ENCODE results near the gene ZCCHC24.

ZCCHC24 gene

GRCh38 chr10:79412516-79412915 lies 32.9 kb downstream of the ZCCHC24 start:
- no peak for DNase-seq (ENCODE audit: low read depth in 1 of 2, low spot score in 1 of 2)

- no peak for DNase-seq (ENCODE audit: low read depth in 1 of 2, low spot score in 1 of 2)
Observed at GRCh38 chr10:79411546-79412495, 33.6 kb downstream of the ZCCHC24 start.

- DNase-seq (ENCODE audit: low read depth in 1 of 2, low spot score in 1 of 2), result no peak
Observed at GRCh38 chr10:79410315-79411094, 34.9 kb downstream of the ZCCHC24 start.

- no peak for DNase-seq (ENCODE audit: low read depth in 1 of 2, low spot score in 1 of 2)
Observed at GRCh38 chr10:79409726-79410085, 35.7 kb downstream of the ZCCHC24 start.

DNA sequence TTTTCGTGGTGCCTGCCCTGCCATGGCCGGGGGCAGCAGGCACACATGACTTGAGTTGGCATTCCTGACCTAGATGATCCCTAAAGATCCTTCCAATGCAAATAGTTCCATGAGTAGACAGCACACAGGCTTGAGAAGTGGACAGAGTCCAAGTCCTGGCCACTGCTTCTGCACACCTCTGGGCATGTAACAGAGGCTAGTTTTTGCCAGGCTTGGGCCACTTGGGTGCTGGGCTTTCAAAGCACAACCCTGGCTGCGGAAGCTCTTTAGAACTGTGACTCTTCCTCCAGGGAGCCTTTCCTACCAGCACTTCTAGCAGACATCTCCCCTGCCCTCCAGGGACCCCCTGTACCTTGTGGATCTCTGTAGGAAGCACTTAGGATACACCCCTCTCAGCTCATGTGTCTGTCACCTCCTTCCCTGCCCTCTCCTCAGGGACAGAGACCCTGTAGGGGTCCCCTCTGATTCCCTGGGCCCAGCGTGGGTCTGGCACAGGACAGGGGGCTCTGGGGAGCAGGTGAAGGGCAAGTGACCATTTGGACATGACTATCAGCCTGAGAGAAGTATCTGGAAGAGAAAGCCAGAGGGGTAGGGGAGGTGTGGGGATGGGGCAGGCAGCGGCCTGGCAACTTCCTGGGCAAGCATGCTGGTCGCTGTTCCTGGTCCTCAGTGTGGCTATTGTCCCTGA lies 36.2 kb downstream of the ZCCHC24 start:
- DNase-seq (ENCODE audit: low read depth in 1 of 2, low spot score in 1 of 2), result no peak

DNA sequence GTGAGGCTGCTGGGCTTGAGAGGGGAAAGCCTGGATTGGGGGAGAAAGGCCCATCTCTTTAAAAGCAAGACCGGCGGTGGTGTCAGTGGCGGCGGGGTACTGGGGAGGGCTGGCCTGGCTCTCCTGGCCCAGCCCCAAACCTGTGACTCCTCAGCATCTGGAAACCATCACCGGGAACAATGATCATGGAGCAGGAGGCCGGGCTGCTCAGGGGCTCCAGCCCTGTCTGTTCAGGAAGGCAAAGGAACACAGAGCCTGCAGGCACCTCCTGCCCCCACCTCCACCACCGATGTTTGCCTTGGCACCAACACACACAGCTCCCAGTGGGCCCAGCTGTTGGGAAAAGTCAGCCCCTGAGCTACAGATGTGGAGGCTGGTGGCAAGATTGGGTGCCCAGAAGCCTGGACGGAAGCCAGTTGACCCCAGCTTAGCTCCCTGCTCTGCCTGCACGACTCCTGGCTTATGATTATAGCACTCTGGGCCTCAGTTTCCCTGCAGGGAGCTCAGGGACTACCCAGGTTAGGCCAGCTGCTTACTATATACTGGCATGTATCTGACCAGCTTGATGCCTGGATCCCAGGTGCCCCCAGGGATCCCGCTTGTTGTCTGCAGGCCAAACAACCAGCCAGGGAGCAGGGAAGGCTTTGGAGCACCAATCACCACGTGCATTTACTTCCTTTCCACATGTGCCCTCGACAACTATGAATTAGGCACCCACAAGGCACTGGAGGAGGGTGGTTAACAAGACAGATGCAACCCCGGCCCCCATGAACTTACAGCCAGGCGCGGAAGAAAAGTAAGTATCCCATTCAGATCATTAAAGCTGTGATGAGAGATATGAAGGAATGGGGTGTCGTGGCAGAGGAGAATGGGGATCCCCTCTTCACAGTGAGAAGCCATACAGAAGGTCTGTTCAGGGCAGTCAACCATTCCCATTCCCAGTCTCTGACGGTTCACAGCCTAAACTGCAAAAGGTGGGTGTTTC lies 37.3 kb downstream of the ZCCHC24 start:
- DNase-seq (ENCODE audit: low read depth in 1 of 2, low spot score in 1 of 2), result no peak

DNA sequence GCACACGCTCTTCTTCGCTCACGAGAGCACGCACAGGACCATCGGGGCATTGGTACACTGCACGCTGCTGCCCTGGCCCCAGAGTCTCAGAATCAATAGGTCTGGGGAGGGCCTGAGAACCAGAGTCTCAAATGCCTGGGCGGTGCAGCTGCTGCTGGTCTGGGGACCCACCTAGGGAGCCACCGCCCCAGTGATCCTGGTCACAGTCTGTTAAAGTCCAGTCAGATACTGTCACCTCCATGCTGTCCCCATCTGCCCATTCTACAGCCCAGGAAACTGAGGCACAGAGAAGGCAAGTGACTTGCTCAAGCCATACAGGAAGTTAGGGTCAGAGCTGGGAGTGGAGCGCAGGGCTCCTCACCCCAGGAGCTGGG lies 38.0 kb downstream of the ZCCHC24 start:
- no peak for DNase-seq (ENCODE audit: low read depth in 1 of 2, low spot score in 1 of 2)

DNA sequence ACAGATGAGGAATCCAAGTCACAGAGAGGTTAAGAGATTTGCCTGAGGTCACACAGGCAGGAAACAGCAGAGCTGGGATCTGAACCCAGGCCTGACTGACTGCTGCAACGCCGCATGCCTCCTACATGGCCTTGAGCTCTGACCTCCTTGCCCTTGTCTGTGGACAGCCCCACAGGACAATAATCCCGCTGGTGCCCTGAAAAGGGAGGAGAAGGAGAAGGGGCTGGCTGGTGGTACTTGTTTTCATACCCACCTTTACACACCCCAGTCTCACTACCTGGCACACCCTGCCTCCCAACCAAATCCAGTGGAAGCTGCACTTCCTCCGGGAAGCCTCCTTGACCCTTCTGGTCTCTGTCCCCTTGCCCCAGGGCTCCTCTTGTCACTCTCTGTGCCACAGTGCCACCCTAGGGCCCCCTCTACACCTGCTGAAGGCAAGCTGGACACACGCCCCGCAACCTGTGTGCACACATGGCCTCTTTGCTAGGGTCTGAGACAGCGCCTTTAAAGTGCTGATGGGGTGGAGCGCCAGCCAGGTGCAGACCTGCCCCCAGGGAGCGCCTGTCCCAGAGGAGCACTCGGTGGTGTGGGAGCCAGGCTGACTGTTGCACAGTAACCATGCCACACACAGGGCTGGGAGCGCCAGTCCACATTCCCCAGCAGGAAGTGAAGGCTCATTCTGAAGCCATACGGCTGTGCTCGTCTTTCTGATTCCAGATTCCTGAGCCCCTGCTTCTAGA lies 38.6 kb downstream of the ZCCHC24 start:
- DNase-seq (ENCODE audit: low read depth in 1 of 2, low spot score in 1 of 2), result no peak

- DNase-seq (ENCODE audit: low read depth in 1 of 2, low spot score in 1 of 2), result no peak
Observed at GRCh38 chr10:79405995-79406515, 39.4 kb downstream of the ZCCHC24 start.

- DNase-seq (ENCODE audit: low read depth in 1 of 2, low spot score in 1 of 2), result no peak
Observed at GRCh38 chr10:79405221-79405994, 40.0 kb downstream of the ZCCHC24 start.

DNA sequence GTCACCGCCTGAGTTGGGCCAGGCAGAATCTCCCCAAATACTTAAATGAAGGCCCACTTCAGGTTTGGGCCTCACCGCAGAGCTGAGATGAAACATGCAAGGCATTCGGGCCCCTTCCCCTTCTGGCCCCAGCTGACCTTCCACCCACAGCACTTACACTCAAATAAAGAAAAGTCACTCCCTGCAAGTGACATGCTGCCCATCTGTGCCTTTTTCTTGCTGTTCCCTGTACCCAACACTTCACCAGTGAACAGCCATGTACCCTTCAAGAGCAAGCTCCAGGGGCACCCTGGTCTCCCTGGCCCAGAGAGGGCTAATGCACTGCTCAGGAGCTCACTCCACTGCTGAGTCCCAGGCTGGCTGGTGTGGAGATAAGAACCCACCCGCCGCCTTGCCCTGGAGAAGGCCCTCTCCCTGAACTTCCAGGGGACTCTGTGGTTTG lies 40.7 kb downstream of the ZCCHC24 start:
- no peak for DNase-seq (ENCODE audit: low read depth in 1 of 2, low spot score in 1 of 2)

- DNase-seq (ENCODE audit: low read depth in 1 of 2, low spot score in 1 of 2), result no peak
Observed at GRCh38 chr10:79404231-79404609, 41.2 kb downstream of the ZCCHC24 start.

- DNase-seq (ENCODE audit: low read depth in 1 of 2, low spot score in 1 of 2), result no peak
Observed at GRCh38 chr10:79403441-79404230, 41.8 kb downstream of the ZCCHC24 start.

DNA sequence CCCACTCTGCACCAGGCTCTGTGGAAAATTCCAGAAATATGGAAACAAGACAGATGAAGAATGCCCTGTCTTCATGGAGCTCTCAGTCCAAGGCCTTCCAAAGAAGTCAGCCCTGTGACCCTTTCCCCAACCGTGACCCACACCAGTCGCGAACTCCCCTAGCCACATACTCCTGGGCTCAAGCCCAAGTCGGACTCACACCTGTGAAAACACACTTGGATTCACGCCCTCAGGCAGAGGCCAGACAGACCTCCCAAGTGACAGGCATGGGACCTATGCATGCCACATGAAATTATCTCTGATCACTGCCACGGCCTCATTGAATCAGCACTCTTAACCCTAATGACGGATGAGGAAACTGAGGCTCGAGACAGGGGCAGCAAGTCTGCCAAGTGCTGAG lies 42.5 kb downstream of the ZCCHC24 start:
- DNase-seq (ENCODE audit: low read depth in 1 of 2, low spot score in 1 of 2), result no peak

DNA sequence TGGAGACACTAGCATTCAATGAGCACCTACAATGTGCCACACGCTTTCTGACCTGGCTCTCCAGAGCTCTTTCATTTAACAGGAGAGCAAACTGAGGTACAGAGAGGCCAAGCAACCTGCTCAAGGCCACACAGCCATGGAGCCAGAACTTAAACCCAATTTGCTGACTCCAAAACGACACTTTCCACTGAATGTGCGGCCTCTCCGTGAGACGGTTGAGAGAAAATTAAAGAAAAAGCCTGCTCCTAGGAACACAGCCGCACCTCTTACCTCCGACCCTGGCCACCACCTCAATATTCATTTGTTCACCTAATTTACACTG lies 42.8 kb downstream of the ZCCHC24 start:
- DNase-seq (ENCODE audit: low read depth in 1 of 2, low spot score in 1 of 2), result no peak

DNA sequence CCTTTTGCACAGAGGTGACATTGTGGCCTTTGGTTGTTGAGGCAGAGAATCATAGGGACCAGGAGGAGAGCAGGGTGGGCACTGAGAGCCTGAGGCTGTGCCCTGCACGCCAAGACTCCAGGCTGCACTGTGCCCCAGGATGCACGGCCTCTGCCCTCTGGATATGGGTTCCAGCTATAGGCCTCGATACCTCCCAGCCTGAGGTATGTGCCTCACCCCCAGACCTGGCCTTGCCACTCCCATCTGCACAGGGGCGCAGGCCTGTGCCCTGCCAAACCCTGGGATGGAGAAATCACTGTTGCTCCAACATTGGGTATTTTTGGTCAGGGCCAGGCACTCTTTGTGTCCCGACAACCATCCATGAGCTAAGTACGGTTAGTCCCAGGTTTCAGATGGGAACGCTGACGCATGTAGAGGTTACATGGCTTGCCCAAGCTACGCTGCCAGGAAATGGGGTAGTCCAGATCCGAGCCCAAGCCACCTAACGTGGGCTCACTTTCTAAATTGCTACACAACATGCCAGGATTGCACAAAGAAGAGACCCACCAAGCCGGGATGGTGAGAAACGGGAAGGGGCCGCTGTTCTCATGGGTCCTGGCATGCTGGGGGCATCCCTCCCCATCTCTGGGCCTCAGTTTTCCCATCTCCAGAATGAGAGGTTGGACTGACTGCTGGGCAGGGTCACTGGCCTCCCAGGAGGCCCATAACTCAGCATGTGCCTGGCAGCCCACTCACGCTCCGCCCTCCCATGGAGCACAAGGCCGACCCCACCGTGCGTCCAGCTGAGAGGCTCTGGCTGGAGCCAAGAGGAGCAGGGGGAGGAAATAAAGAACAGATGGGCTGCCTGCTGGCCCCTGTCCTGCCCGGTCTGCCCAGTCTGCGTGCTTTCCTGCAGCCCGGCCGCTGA lies 44.2 kb downstream of the ZCCHC24 start:
- no peak for DNase-seq (ENCODE audit: low read depth in 1 of 2, low spot score in 1 of 2)

Data from activated T-helper 1 cell treated with anti-CD3 and anti-CD28 coated beads, Interleukin-2, amount 50 U/mL, for 16 hours (primary cell).